GM18502 (cell line): Measurements from ENCODE around the gene CSTF1.
A peak's percentile ranks its signal among the peaks of the same experiment; 100 is the strongest.

ENCODE experiments used
- ATAC-seq: cut with Tn5 transposase; IDR thresholded peaks from one replicate; pipeline ENCODE4 v1.9.1; 2021; ENCODE audit warnings: mild to moderate bottlenecking; ENCODE audit not compliant: unreplicated experiment, poor library complexity

CSTF1 gene

GRCh38 chr20:56424931-56425330 lies 32.5 kb downstream of the CSTF1 start:
- ATAC-seq, result no peak

- no peak for ATAC-seq
Measured at GRCh38 chr20:56426026-56426425, 33.6 kb downstream of the CSTF1 start.

- ATAC-seq, result no peak
Measured at GRCh38 chr20:56426926-56427325, 34.5 kb downstream of the CSTF1 start.

- no peak for ATAC-seq
Measured at GRCh38 chr20:56427797-56428196, 35.4 kb downstream of the CSTF1 start.

- ATAC-seq, result no peak
Measured at GRCh38 chr20:56428410-56428809, 36.0 kb downstream of the CSTF1 start.

GRCh38 chr20:56428881-56429280 lies 36.4 kb downstream of the CSTF1 start:
- ATAC-seq, result no peak

GRCh38 chr20:56429502-56429901 lies 37.1 kb downstream of the CSTF1 start:
- ATAC-seq, result no peak

- no peak for ATAC-seq
Measured at GRCh38 chr20:56429941-56430340, 37.5 kb downstream of the CSTF1 start.

- no peak for ATAC-seq
Measured at GRCh38 chr20:56430461-56430860, 38.0 kb downstream of the CSTF1 start.

- ATAC-seq, result no peak
Measured at GRCh38 chr20:56430957-56431356, 38.5 kb downstream of the CSTF1 start.

GRCh38 chr20:56431471-56431870 lies 39.0 kb downstream of the CSTF1 start:
- no peak for ATAC-seq

- ATAC-seq, result no peak
Measured at GRCh38 chr20:56433221-56433879, 40.9 kb downstream of the CSTF1 start.

GRCh38 chr20:56433880-56434255 lies 41.4 kb downstream of the CSTF1 start:
- no peak for ATAC-seq

GRCh38 chr20:56437196-56437960 lies 44.9 kb downstream of the CSTF1 start:
- ATAC-seq, result no peak

- no peak for ATAC-seq
Measured at GRCh38 chr20:56438284-56438683, 45.8 kb downstream of the CSTF1 start.

- no peak for ATAC-seq
Measured at GRCh38 chr20:56439771-56440291, 47.4 kb downstream of the CSTF1 start.

- ATAC-seq, result peak; percentile 74
Measured at GRCh38 chr20:56440346-56441007, 48.0 kb downstream of the CSTF1 start.

GRCh38 chr20:56442389-56443365 lies 50.2 kb downstream of the CSTF1 start:
- no peak for ATAC-seq

GRCh38 chr20:56443654-56444540 lies 51.5 kb downstream of the CSTF1 start:
- ATAC-seq, result no peak
